ENCODE results near the gene HECTD4.

The HECTD4 gene

GRCh38 chr12:112172556-112173324 is 209.5 kb downstream of the HECTD4 start:
- Histone ChIP-seq H3K27ac (no peak overlapping the region), H3K27me3 (no peaks in the 10 kb centered on the region), H4K20me1 (peaks cover 0 to 10% (median 0%) of the 10 kb centered on the region in 11 experiments; a peak in 2 of 22 replicates), H3K9me3 (replicated peaks in 1 of 11) (no peaks in the 10 kb centered on the region), H3K9ac (no peak overlapping the region), H3K4me3 (no peak overlapping the region), H3K4me2 (no peak overlapping the region), H3K36me3 (peaks cover 62 to 98% (median 79%) of the 10 kb centered on the region in 11 experiments), H3K4me1 (peaks cover 0 to 26% (median 22%) of the 10 kb centered on the region in 10 experiments; a peak in 18 of 20 replicates)
- TF ChIP-seq Cebpa-rat (IDR thresholded peaks at IDR 0.05) = no peak

GRCh38 chr12:112170971-112171596 is 211.1 kb downstream of the HECTD4 start:
- Histone ChIP-seq H4K20me1 (peaks cover 0 to 11% (median 0%) of the 10 kb centered on the region in 11 experiments; a peak in 2 of 22 replicates), H3K27ac (peak overlapping the region in 3 of 11 experiments; percentile 3 to 52 (median 42); a peak in 2 of 22 replicates), H3K9me3 (replicated peaks in 1 of 11) (no peaks in the 10 kb centered on the region), H3K4me2 (peak overlapping the region in 3 of 11 experiments; percentile 11 to 19 (median 11); a peak in 2 of 22 replicates), H3K4me1 (peaks cover 0 to 26% (median 22%) of the 10 kb centered on the region in 10 experiments; a peak in 18 of 20 replicates), H3K27me3 (no peaks in the 10 kb centered on the region), H3K36me3 (peaks cover 51 to 92% (median 70%) of the 10 kb centered on the region in 11 experiments), H3K4me3 (no peak overlapping the region), H3K9ac (peak overlapping the region in 2 of 11 experiments; percentile 9 to 35; a peak in 1 of 22 replicates)
- TF ChIP-seq Cebpa-rat (IDR thresholded peaks at IDR 0.05) = no peak

DNA sequence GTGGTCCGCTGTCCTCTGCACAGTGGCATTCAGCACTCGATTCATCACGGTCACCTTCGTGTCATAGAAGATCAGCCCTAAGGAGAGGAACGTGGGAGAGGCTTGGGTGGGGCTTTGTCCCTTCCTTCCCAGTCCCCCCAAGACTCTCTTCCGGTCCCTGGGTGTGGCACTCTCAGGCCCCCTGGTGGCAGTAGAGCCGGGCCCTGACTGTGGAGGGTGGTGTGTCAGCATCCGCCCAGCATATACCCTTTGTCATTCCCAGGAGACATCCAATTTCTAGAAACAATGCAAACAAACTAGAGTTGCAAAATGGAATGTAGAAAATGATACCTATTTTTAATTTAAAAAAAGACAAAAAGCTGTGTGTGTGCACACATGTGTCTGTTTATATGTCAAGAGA is 211.9 kb downstream of the HECTD4 start:
- H3K27ac ChIP-seq = peak overlapping the region in 6 of 11 experiments; percentile 4 to 43 (median 30); a peak in 8 of 22 replicates
- H4K20me1 ChIP-seq = peaks cover 0 to 11% (median 0%) of the 10 kb centered on the region in 11 experiments; a peak in 2 of 22 replicates
- no peak overlapping the region for H3K4me3 ChIP-seq
- TF ChIP-seq Cebpa-rat (IDR thresholded peaks at IDR 0.05) = no peak
- H3K9ac ChIP-seq = no peak overlapping the region
- peak overlapping the region in 9 of 11 experiments; percentile 10 to 32 (median 21); a peak in 7 of 22 replicates for H3K4me2 ChIP-seq
- peaks cover 0 to 26% (median 22%) of the 10 kb centered on the region in 10 experiments; a peak in 18 of 20 replicates for H3K4me1 ChIP-seq
- peaks cover 44 to 87% (median 63%) of the 10 kb centered on the region in 11 experiments for H3K36me3 ChIP-seq
- no peaks in the 10 kb centered on the region for H3K27me3 ChIP-seq
- H3K9me3 ChIP-seq (replicated peaks in 1 of 11) = no peaks in the 10 kb centered on the region

GRCh38 chr12:112169966-112170365 is 212.3 kb downstream of the HECTD4 start:
- H3K4me3 ChIP-seq = no peak overlapping the region
- peaks cover 0 to 26% (median 22%) of the 10 kb centered on the region in 10 experiments; a peak in 18 of 20 replicates for H3K4me1 ChIP-seq
- H4K20me1 ChIP-seq = peaks cover 0 to 11% (median 0%) of the 10 kb centered on the region in 11 experiments; a peak in 2 of 22 replicates
- H3K9me3 ChIP-seq (replicated peaks in 1 of 11) = no peaks in the 10 kb centered on the region
- TF ChIP-seq Cebpa-rat (IDR thresholded peaks at IDR 0.05) = no peak
- peak overlapping the region in 9 of 11 experiments; percentile 10 to 32 (median 21); a peak in 7 of 22 replicates for H3K4me2 ChIP-seq
- H3K27me3 ChIP-seq = no peaks in the 10 kb centered on the region
- no peak overlapping the region for H3K9ac ChIP-seq
- H3K27ac ChIP-seq = peak overlapping the region in 8 of 11 experiments; percentile 4 to 43 (median 24); a peak in 9 of 22 replicates
- peaks cover 40 to 83% (median 59%) of the 10 kb centered on the region in 11 experiments for H3K36me3 ChIP-seq

- peak overlapping the region in 6 of 11 experiments; percentile 6 to 48 (median 38); a peak in 9 of 22 replicates for H3K27ac ChIP-seq
- peaks cover 0 to 11% (median 0%) of the 10 kb centered on the region in 11 experiments; a peak in 2 of 22 replicates for H4K20me1 ChIP-seq
- peaks cover 0 to 26% (median 22%) of the 10 kb centered on the region in 10 experiments; a peak in 18 of 20 replicates for H3K4me1 ChIP-seq
- H3K4me2 ChIP-seq = peak overlapping the region in 5 of 11 experiments; percentile 32 to 44 (median 36); a peak in 7 of 22 replicates
- no peaks in the 10 kb centered on the region for H3K27me3 ChIP-seq
- peak overlapping the region in 2 of 11 experiments; percentile 7 to 47; a peak in 4 of 22 replicates for H3K9ac ChIP-seq
- peaks cover 34 to 77% (median 54%) of the 10 kb centered on the region in 11 experiments for H3K36me3 ChIP-seq
- TF ChIP-seq Cebpa-rat (IDR thresholded peaks at IDR 0.05) = no peak
- no peaks in the 10 kb centered on the region for H3K9me3 ChIP-seq (replicated peaks in 1 of 11)
- no peak overlapping the region for H3K4me3 ChIP-seq
These were observed 212.9 kb downstream of the HECTD4 start for GRCh38 chr12:112169161-112169872.

GRCh38 chr12:112168561-112168971 is 213.7 kb downstream of the HECTD4 start:
- peak overlapping the region in 2 of 11 experiments; percentile 7 to 47; a peak in 3 of 22 replicates for H3K9ac ChIP-seq
- no peak for TF ChIP-seq Cebpa-rat (IDR thresholded peaks at IDR 0.05)
- H3K4me3 ChIP-seq = no peak overlapping the region
- peak overlapping the region in 4 of 11 experiments; percentile 16 to 48 (median 37); a peak in 6 of 22 replicates for H3K27ac ChIP-seq
- peak overlapping the region in 4 of 11 experiments; percentile 32 to 44 (median 38); a peak in 3 of 22 replicates for H3K4me2 ChIP-seq
- no peaks in the 10 kb centered on the region for H3K27me3 ChIP-seq
- peaks cover 32 to 81% (median 55%) of the 10 kb centered on the region in 11 experiments; a peak in 21 of 22 replicates for H3K36me3 ChIP-seq
- no peaks in the 10 kb centered on the region for H3K9me3 ChIP-seq (replicated peaks in 1 of 11)
- H4K20me1 ChIP-seq = peaks cover 0 to 16% (median 0%) of the 10 kb centered on the region in 11 experiments; a peak in 3 of 22 replicates
- peaks cover 0 to 26% (median 22%) of the 10 kb centered on the region in 10 experiments; a peak in 18 of 20 replicates for H3K4me1 ChIP-seq

DNA sequence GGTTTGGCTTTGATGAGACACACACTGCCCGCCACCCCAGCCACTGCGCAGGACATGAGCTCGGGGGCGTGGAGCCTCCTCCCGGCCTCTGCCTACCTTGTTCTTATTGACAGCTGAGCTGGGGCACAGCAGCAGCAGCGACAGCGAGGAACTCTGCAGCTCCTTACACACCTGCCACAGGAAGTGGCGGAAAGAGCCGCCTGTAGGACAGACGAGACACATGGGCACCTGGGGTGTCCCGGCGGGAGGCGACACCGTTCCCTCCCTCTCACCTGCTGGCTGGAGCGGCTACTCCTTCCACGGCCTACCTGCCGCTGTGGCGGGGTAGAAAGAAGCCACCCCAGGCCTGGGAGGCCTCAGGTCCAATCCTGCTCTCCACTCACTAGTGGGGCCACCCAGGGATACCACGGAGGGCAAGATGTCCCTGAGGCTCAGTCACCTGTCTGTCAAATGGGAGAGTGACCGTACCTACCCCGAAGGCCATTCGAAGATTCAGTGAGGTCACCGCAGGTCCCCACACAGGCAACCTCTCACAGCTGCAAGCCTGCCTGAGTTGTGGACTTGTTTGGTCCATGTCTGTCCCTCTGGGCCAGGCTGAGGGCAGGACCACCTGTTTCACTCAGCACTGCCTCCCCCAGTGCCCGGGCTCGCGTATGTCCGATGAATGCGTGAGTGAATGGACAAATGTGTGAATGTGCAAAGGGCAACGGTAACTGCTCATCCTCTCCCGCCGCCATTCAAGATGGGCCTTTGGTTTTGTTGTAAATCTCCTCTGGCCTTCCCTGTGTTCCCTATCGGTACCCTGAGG is 214.3 kb downstream of the HECTD4 start:
- peaks cover 0 to 26% (median 22%) of the 10 kb centered on the region in 10 experiments; a peak in 18 of 20 replicates for H3K4me1 ChIP-seq
- no peaks in the 10 kb centered on the region for H3K9me3 ChIP-seq (replicated peaks in 1 of 11)
- H3K27me3 ChIP-seq = no peaks in the 10 kb centered on the region
- peaks cover 0 to 22% (median 0%) of the 10 kb centered on the region in 11 experiments; a peak in 3 of 22 replicates for H4K20me1 ChIP-seq
- TF ChIP-seq Cebpa-rat (IDR thresholded peaks at IDR 0.05) = no peak
- peaks cover 35 to 84% (median 60%) of the 10 kb centered on the region in 11 experiments; a peak in 21 of 22 replicates for H3K36me3 ChIP-seq
- no peak overlapping the region for H3K4me3 ChIP-seq
- H3K27ac ChIP-seq = 0 out of 22 replicates have a peak overlapping the region, but pooled peaks of 1 of the 11 experiments have one; percentile 42
- no peak overlapping the region for H3K9ac ChIP-seq
- no peak overlapping the region for H3K4me2 ChIP-seq

Measured in BLaER1 treated with 17β-estradiol and CSF1 and Interleukin-3, amounts not matched to agents 10 nM and 100 nM (cell line).